Muscle layer of duodenum (tissue), 2 donors: ENCODE results near the gene DLG1.
"Not testable (repeated sequence)": the region's sequence is repeated elsewhere in the genome, so short reads cannot be mapped to it uniquely, and the experiment has no call there.

ENCODE experiments used
- H3K27ac ChIP-seq: one replicate; pipeline ENCODE4 v1.7.0; 2013; ENCODE audit warnings: mild to moderate bottlenecking, low read length
- H3K27me3 ChIP-seq: one replicate; pipeline ENCODE4 v1.7.0; 2013; ENCODE audit warnings: low read depth, mild to moderate bottlenecking, control low read depth, low read length
- H3K36me3 ChIP-seq, 2 donors: one replicate each; pipeline ENCODE4 v1.7.0; 2013; ENCODE audit warnings: low read length in 2 of 2, control low read depth in 1 of 2, mild to moderate bottlenecking in 1 of 2; ENCODE audit not compliant: insufficient read depth in 2 of 2, control insufficient read depth in 1 of 2
- H3K4me1 ChIP-seq, 2 donors: one replicate each; pipeline ENCODE4 v1.7.0; 2013; ENCODE audit warnings: low read length in 2 of 2, mild to moderate bottlenecking in 2 of 2, control low read depth in 1 of 2, moderate library complexity in 1 of 2; ENCODE audit not compliant: insufficient read depth in 2 of 2, control insufficient read depth in 1 of 2
- H3K4me3 ChIP-seq, 2 donors: one replicate each; pipeline ENCODE4 v1.7.0; 2013; ENCODE audit warnings: low read length in 2 of 2, low read depth in 1 of 2, mild to moderate bottlenecking in 1 of 2
- H3K9me3 ChIP-seq, 2 donors: one replicate each; pipeline ENCODE4 v1.7.0; 2013; ENCODE audit warnings: low read length in 2 of 2, control low read depth in 1 of 2, mild to moderate bottlenecking in 1 of 2; ENCODE audit not compliant: control insufficient read depth in 1 of 2
- donor health status: healthy.

The DLG1 gene

DNA sequence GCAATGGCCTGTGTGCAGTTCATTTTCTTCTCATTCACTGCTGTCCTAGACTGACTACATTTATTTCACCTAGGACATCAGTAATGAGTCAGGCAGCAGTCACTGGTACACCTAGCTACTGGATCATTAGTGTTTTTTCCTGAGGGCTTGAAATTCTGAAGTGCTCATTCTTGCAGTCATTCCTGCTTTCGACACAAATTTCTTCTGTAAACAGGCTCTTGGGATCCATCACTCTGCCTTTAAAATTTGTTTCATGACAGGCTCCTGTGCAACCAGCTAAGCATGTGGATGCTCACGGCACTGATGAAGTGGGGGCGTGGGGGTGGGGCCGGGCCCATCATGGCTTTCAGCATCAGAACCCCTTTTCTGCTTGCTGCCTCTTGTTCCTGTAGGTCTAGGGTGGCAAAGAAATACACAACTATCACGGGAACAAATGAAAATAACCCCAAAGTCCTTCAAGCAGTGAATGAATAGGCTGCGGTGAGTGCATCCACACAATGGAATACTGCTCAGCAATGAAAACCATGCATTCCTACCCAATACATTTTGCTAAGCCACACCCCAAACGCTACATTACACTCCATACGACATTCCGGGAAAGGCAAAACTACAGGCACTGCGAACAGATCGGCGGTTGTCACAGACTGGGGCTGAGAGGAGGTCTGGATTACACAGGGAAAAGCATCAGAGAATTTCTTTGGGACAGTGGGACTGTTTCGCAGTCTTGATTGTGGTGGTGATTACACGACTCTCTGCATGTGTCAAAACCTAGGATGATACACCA, 259.5 kb downstream of the DLG1 start:
- Histone ChIP-seq H3K4me3 (no peak overlapping the region), H3K36me3 (no peaks in the 10 kb centered on the region), H3K27ac (no peak overlapping the region), H3K9me3 (no peaks in the 10 kb centered on the region), H3K4me1 (no peaks in the 10 kb centered on the region), H3K27me3 (no peaks in the 10 kb centered on the region)

DNA sequence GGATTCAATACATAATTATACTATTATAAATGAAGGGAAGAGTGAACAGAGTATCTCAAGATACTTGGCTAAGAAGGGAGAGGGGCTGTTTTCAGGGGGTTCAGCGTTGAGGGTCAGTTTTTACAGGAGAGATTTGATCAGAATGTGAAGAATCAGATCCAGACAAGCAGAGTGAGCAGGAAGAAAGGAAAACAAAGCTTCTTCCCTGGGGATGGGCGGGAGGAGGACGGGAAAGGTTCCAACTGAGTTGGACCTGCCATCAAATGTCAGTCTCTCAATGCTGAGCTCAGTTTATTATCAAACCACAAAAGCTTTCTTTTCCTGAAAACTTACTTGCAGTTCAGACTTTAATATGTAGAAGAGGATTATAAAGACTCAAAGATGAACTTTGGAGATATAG, 262.8 kb downstream of the DLG1 start:
- Histone ChIP-seq H3K27ac (no peak overlapping the region), H3K4me3 (no peak overlapping the region), H3K9me3 (no peaks in the 10 kb centered on the region), H3K4me1 (peaks cover 0 to 4% of the 10 kb centered on the region in 2 donors), H3K27me3 (no peaks in the 10 kb centered on the region), H3K36me3 (no peaks in the 10 kb centered on the region)

DNA sequence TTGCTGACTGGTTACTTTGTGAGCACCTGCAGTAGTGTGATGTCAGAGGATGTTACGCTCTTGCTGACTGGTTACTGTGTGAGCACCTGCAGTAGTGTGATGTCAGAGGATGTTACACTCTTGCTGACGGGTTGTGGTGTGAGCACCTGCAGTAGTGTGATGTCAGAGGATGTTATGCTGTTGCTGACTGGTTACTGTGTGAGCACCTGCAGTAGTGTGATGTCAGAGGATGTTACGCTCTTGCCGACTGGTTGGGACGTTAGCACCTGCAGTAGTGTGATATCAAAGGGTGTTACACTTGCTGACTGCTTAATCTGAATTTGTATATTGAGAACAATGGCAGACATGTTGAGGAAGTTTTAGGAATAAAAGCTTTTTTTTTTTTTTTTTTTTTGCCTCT, 263.6 kb downstream of the DLG1 start:
- not testable (repeated sequence) for H3K27ac ChIP-seq, H3K4me1 ChIP-seq, H3K36me3 ChIP-seq, H3K27me3 ChIP-seq, H3K4me3 ChIP-seq, H3K9me3 ChIP-seq

DNA sequence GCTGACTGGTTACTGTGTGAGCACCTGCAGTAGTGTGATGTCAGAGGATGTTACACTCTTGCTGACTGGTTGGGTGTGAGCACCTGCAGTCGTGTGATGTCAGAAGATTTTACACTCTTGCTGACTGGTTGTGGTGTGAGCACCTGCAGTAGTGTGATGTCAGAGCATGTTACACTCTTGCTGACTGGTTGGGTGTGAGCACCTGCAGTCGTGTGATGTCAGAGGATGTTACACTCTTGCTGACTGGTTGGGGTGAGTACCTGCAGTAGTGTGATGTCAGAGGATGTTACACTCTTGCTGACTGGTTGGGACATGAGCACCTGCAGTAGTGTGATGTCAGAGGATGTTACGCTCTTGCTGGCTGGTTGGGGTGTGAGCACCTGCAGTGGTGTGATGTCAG, 264.6 kb downstream of the DLG1 start:
- H3K27ac ChIP-seq, H3K27me3 ChIP-seq, H3K9me3 ChIP-seq, H3K4me3 ChIP-seq, H3K36me3 ChIP-seq: not testable (repeated sequence)
- peaks cover 4 to 13% of the 10 kb centered on the region in 2 donors for H3K4me1 ChIP-seq

DNA sequence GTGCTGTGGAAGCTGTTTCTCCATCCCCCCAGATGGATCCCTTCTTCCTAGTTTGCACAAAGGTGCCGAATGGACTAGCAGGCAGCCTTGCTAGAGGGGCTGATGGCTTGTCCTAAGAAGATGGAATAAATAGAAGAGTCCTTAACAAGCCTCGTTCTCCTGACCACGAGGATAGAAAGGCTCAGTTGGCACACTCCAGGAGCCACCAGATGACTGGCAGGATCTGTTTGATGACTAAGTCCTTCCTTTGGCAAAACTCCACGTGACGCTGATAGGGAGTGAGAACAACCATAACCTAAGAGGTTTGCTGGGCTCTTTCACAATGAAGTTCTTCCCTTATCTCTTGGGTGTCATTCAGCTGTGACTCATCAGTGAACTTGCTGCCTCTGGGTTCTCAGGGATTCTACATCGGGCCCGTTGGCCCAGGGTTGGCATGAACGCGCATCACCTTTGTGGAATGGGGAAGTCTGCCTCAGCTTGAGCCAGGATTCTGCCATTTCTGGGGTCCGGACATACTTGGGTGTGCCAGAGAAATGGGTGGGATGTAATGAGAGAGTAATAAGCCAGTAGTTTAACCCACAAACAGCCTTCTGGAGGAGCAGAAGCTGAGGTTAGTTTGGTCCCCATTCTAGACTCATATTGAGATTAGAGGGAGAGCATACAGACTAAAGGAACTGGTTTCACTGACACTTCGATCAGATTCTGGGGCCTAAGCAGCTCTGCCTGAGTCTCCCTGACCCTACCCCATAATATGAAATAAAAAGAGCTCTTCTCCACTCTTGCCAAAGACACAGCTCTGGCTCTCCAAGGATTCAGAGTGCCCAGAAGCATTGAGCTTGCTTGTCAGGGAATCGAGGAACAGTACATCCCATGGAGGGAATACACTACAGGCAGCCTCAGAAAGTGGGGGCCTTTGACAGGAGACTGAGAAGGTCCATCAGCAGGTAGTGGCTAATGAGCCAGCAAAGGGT, 266.8 kb downstream of the DLG1 start:
- Histone ChIP-seq H3K27ac (no peak overlapping the region), H3K4me3 (no peak overlapping the region), H3K36me3 (no peaks in the 10 kb centered on the region), H3K27me3 (no peaks in the 10 kb centered on the region), H3K4me1 (peaks cover 4 to 15% of the 10 kb centered on the region in 2 donors), H3K9me3 (no peaks in the 10 kb centered on the region)

DNA sequence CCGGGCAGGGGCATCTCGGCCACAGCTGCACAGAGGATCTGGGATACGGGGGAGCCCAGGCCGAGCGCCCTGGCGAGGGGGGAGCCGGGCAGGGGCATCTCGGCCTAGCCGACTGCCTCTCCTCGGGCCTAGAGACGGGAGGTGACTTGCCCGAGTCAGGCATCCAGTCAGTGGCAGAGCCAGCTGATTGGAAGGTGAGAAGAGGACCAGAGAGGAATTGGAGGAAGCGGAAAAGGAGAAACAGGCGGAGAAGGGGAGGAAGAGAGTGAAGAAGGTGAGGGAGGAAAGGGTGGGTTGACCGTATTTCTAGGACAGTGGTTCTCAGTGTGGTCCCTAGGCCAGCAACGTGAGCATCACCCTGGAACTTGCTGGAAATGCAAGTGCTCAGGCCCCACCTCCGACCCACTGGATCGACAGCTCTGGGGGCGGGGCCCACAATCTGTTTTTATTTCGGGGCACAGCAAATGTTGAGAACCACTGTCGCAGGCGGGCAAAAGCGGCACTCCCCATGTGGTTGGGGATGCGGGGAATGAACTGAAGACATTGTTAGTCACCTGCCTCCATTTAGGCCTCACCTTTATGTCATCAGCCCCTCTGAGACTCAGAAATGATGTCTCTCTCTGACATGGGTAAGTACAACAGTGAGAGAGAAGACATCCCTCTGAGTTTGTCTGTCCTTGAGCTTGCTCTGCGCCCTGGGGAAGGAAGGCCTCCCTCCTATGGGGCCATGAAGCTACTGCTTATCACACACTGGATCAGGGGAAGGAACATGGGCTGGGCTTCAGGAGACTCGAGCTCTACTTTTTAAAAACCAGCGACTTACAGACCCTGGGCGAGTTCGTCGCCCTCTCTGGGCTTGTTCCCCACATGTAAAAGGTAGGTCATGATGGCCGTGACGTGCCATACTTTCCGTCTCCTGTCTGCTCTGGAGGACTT, 267.8 kb downstream of the DLG1 start:
- H3K27ac ChIP-seq, result no peak overlapping the region

DNA sequence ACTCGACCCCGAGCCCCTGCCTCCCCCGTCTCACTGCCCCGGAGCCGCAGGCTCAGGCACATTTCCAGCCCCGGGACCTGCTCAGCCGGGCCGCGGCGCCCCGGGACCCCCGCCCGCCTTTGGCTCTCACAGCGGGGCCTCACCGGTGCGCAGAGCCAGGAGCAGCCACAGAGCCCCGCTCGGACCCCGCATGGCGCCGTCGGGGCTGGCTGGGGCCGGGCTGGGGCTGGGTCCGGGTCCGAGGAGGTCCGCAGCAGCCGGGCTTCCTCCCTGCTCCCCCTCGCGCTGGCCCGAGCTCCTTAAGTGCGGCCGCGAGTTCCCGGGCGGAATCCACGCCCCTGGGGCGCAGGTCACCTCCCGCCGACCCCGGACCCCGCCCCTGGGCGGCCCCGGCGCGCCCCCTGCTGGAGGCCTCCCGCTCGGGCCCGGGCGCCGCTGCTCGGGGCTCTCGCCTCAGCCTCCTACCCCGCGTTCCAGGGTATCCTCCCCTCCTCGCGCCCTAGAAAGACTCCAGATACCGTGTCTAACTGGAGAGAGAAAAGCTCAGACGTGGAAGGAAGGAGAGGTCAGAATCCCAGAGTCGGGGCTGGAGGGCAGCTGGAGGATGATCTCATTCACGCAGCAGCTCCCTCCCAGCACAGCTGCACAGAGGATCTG, 268.8 kb downstream of the DLG1 start, which contains the start of gene MELTF:
Gene MELTF, minus strand, starts transcription at position 307 of the 657 bp plus-strand sequence. Its CDS starts 115 bp downstream, at position 192.
- Histone ChIP-seq H3K27me3 (no peaks in the 10 kb centered on the region), H3K9me3 (no peaks in the 10 kb centered on the region), H3K4me1 (peaks cover 4 to 15% of the 10 kb centered on the region in 2 donors), H3K36me3 (no peaks in the 10 kb centered on the region), H3K4me3 (peak within 1 kb of the TSS; percentile 7 to 69), H3K27ac (no peak within 1 kb of the TSS)

More for the DNA sequence above, 267.8 kb downstream of the DLG1 start:
- Histone ChIP-seq H3K4me3 (peak overlapping the region in 1 of 2 donors; percentile 69), H3K36me3 (no peaks in the 10 kb centered on the region), H3K9me3 (no peaks in the 10 kb centered on the region), H3K27me3 (no peaks in the 10 kb centered on the region), H3K4me1 (peaks cover 4 to 15% of the 10 kb centered on the region in 2 donors)

DNA sequence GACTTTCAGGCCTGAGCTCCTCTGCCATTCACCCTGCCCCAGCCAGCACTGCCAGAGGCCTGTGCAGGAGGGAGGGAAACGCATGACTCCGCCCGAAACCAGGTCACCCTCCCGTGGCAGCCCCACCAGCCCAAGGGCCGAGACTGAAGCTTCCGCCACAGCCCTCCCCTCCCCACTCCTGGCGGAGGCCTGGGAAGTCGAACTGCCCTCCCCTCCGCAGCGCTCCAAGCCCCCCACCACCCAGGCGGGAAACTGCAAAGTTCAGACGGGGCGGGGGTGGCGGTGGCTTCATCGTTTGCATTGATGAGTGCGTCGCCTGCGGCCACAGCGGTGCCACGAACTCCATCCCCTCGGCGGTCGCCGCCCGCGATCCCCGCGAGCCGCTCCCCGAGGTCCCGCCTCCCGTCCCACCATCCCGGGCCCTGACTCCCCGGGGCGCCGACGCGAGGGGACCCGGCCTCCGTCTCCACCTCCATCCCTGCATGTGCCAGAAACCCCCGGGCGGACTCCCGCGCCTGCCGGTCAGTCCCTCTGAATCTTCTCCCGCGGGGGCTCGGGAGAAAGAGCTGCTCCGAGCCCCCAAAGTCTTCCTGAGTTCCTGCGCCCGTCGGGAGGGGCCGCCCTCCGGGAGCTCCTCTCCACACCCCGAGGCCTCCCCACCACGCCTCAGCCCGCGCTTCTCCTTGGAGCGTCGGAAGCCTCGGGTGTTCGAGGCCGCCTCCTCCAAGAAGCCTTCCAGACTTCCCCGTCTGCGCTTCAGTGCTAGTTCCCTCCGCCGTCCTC, 269.5 kb downstream of the DLG1 start:
- no peaks in the 10 kb centered on the region for H3K9me3 ChIP-seq
- H3K36me3 ChIP-seq, result no peaks in the 10 kb centered on the region
- H3K4me3 ChIP-seq, result peak overlapping the region; percentile 7 to 69
- H3K4me1 ChIP-seq, result peaks cover 4 to 15% of the 10 kb centered on the region in 2 donors
- no peaks in the 10 kb centered on the region for H3K27me3 ChIP-seq
- H3K27ac ChIP-seq, result no peak overlapping the region

DNA sequence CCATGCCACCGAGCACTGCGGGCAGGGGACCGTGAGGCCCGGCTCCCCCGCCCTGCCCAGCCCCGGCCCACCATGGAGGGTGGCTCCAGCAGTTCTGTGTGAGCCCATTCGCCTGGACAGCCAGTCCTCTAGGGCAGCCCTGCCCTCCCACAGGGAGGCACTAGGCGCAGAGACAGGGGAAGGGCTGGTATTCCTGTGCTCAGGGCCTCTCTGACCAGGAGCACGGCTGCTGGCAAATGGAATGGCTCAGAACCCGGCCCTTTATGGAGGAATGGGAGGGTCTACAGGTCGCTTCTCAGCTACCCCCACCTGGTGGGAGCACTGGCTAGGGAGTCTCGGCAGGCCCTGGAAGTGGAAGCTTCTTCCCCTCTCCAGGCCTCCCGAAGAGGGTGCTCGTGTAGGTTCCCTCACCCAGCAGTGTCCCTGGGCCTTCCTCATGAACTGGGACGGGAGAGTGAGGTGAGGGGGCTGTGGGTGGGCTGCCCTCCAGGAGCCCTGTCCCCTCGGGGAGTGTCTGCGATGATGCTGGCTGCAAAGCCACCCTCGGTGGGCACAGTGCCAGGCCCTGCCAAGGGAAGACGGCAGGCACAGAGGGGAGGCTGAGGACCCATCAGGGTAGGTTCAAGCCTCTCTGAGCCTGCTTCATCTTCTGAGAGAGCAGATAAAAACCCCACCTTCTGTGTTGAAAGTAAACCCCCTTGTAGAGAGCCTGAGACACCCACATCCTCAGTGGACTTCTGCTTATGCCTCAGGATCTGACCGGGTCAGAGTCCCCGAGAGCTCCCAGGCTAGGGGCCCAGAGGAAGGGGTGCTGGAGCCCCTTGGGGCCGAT, 270.3 kb downstream of the DLG1 start:
- H3K27me3 ChIP-seq, result peaks cover 5% of the 10 kb centered on the region
- peak overlapping the region in 1 of 2 donors; percentile 69 for H3K4me3 ChIP-seq
- peaks cover 4 to 15% of the 10 kb centered on the region in 2 donors for H3K4me1 ChIP-seq
- H3K36me3 ChIP-seq, result no peaks in the 10 kb centered on the region
- no peak overlapping the region for H3K27ac ChIP-seq
- H3K9me3 ChIP-seq, result no peaks in the 10 kb centered on the region
